HUDEP-2 (cell line): Measurements from ENCODE around the gene ADGRF1.
"Not testable (repeated sequence)": the region's sequence is repeated elsewhere in the genome, so short reads cannot be mapped to it uniquely, and the experiment has no call there.

ENCODE experiments used
- DNase-seq, 76 experiments: peaks; one replicate each; lab custom pipeline; 2025; ENCODE audit not compliant: unreplicated experiment in 76 of 76; lab: John Stamatoyannopoulos, UW

ADGRF1 gene

GRCh38 chr6:47023573-47023972 is 18.6 kb downstream of the ADGRF1 start:
- no peak for DNase-seq

DNA sequence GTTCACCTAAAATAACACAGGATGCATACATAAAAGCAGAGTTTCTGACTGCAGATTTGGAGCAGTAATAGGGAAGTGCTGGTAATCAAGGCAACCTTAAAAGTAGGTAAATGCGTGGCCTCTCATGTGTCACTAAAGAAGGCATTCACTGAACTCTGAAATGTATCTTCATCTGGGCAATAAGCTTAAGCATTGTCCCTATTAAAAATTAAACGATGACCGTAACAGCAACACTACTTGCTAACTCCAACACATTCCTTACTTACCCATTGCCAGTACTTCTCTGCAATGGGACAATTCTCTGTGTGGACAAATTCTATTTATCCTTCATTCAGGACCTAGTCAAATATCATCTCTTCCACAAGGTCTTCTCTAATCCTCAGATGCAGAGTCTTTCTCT is 19.9 kb downstream of the ADGRF1 start:
- no peak for DNase-seq

- no peak for DNase-seq
Observed at GRCh38 chr6:47019941-47020340, 22.2 kb downstream of the ADGRF1 start.

- DNase-seq, result no peak
Observed at GRCh38 chr6:47016909-47017308, 25.2 kb downstream of the ADGRF1 start.

GRCh38 chr6:47016261-47016660 is 25.9 kb downstream of the ADGRF1 start:
- DNase-seq, result no peak

DNA sequence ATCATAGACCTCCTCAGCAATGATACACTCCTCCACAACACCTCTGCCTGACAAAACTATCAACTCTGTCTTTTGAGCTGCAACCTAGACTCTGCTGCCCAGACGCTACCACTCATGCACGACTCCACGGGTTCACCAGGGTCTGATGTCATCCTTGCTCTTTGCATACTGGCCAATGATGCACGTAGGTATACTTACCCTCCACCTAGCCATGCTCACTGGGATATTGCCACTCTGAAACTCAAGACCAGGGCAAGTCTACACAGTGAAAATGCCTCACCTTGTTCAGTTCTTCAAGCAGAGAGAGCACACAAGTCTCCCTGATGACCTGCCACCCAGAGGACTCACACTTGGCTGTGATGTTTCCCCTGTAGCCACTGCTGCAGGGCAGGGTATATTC is 27.7 kb downstream of the ADGRF1 start:
- no peak for DNase-seq

- DNase-seq, result no peak
Observed at GRCh38 chr6:47009583-47009982, 32.5 kb downstream of the ADGRF1 start.

GRCh38 chr6:47008397-47008763 is 33.8 kb downstream of the ADGRF1 start:
- DNase-seq, result no peak

DNA sequence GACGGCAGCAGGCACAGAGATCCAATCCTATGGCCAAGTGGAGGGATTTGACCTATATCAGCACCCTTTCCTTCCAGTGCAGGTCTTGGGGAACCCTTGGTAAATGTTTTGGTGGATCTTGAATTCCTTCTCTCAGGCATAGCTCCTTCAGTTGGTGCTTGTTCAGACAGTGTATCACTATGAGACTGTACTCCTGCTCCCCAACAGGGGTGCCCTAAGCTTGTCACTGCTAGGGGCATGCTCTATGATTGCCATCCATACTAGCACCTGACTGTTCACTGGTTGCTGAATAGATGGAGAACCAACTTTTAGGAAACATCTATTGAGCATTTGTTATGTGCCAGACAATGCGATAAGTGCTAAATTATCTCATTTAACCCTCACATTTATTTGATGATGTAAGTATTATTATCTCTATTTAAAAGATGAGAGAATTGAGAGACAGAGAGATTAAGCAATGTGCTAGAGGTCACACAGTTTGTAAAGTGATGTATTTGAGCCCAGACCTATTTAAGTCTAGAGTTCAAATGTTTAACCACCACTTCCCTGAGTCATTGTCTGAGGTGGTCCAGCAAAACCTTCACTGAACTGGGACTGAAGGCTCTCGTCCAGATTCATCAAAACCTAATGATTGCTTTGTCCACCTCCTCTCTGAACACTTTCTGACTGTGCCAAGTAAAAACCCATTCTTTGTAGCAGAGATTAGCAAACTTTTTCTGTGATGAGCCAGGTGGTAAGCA is 34.3 kb downstream of the ADGRF1 start:
- DNase-seq, result no peak

GRCh38 chr6:47005486-47005885 is 36.6 kb downstream of the ADGRF1 start:
- no peak for DNase-seq

GRCh38 chr6:47004463-47004862 is 37.7 kb downstream of the ADGRF1 start:
- DNase-seq, result no peak

DNA sequence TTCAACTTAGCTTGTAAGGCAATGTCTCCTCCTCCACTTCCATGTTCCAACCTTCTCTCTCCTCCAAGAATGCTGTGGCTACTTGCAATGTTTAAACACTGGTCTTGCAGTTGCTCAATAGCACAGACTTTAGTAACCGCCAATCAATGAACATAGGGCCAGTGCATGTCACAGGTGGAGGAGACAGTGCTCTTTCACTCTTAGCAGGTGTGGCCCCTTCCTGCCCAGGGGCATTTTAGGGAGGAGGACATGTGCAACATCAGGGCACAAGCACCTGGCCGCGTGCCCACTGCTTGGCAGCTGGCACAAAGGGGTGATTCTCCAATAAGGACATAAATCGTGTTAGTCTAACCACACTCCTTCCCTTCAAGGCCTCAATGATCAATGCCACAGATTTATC is 41.3 kb downstream of the ADGRF1 start:
- DNase-seq, result no peak

GRCh38 chr6:46998436-46999017 is 43.6 kb downstream of the ADGRF1 start:
- no peak for DNase-seq

DNA sequence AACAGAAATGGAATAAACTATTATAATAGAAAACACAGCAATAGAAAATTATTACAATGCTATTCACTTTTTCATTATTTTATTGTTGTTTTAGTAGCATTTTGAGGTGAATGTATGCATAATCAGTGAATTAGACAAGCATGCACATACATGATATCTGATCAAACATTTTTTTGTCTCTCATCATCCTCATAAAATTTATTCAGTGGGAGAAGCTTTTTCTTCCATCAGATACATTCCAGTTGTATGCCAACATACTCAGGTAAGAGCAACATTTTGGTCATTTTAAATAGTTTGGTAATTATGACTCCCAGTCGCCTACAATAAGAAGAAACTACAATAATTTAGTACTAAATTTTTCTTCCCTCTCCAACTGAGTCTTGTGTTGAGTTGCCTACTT is 44.5 kb downstream of the ADGRF1 start:
- no peak for DNase-seq

DNA sequence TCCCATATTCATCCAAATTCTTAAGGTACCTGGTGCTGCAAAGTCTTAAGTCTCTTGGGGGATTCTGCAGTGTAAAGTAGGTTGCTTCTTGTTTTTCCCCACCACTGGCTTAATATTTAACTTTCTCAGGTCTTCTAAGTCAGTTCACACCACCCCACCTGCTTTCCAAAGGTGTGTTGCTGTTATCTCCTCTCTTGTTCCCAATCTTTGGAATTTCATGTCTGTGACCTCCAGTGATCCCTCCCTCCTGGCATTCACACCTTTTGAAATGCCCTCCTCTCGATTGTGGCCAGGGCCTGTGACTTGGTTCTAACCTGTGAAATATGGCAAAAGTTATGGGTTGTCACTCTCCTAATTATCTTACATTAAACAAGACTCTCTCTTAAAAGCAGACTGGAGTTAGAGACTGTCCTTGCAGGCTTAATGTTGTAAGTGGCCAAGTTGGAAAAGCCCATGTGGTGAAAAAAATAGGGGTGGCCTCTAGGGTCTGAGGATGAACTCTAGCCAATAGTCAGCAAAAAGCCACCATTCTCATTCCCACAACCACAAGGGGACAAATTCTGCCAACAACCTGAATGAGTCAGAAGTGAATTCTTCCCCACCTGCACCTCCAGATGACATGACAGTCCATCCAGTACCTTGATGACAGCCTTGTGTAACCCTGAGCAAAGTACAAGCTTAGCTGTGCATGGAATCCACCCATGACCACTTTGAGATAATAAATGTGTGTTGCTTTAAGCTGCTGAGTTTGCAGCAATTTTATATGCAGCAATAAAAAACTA is 45.1 kb downstream of the ADGRF1 start:
- no peak for DNase-seq

- DNase-seq, result no peak
Observed at GRCh38 chr6:46994933-46995332, 47.2 kb downstream of the ADGRF1 start.

GRCh38 chr6:46993846-46994245 is 48.3 kb downstream of the ADGRF1 start:
- DNase-seq, result no peak

DNA sequence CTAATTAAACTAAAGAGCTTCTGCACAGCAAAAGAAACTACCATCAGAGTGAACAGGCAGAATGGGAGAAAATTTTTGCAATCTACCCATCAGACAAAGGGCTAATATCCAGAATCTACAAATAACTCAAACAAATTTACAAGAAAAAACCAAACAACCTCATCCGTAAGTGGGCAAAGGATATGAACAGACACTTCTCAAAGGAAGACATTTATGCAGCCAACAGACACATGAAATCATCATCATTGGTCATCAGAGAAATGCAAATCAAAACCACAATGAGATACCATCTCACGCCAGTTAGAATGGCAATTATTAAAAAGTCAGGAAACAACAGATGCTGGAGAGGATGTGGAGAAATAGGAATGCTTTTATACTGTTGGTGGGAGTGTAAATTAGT is 49.7 kb downstream of the ADGRF1 start:
- DNase-seq, result not testable (repeated sequence)

DNA sequence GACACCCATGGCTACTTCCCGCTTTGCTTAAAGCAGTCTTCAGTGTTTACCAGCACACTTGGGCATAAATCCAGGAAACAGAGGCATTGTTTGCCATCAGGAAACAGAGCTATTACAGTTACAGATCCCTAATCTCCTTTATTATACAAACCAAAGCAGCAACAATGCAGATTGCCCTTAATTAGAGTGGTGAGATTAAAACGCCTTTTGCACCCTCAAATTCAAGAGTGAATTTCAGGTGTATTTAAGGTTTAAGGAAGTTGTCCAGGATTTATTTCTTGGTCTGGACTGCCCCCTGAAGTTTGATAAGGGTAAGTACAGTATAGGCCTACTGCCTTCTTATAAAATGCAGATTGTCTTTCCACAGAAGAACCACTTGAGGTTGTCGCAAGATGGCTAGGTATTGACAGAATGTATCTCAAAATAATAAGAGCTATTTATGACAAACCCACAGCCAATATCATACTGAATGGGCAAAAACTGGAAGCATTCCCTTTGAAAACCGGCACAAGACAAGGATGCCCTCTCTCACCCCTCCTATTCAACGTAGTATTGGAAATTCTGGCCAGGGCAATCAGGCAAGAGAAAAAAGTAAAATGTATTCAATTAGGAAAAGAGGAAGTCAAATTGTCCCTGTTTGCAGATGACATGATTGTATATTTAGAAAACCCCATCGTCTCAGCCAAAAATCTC is 51.2 kb downstream of the ADGRF1 start:
- DNase-seq, result peak in 19 of 76 experiments; percentile 4 to 36 (median 17)

DNA sequence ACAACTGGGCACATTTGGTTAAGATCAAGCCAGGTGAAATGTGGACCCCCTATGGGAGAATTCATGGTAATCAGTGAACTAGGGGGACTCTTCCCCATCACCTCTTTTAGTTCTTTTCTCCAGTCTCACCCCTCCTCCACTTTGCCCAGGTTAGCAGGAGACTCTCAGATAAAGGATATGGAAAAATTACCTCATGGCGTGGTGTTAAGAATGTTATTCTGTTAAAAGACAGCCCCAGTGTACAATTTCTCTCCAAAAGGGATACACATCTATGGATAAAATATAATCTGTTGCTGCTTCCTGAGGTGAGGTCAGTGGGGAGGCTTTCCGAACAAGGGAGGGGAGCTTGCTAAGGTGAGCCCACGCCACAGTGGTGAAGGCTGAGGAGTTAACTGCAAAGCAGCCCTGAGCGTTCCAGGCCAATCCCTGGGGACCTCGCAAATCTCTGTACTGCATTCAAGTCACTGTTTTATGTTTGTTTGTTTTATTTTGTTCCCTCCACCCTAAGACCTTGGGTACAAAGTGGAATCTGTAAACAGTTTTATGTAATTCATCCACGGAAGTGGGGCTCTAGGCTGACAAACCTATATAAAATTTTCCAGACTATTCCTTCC is 52.0 kb downstream of the ADGRF1 start:
- no peak for DNase-seq

GRCh38 chr6:46989398-46989797 is 52.7 kb downstream of the ADGRF1 start:
- DNase-seq, result no peak
